Measurements from ENCODE around the gene ADAMTSL3.
"Not testable (repeated sequence)": the region's sequence is repeated elsewhere in the genome, so short reads cannot be mapped to it uniquely, and the experiment has no call there.

DNA sequence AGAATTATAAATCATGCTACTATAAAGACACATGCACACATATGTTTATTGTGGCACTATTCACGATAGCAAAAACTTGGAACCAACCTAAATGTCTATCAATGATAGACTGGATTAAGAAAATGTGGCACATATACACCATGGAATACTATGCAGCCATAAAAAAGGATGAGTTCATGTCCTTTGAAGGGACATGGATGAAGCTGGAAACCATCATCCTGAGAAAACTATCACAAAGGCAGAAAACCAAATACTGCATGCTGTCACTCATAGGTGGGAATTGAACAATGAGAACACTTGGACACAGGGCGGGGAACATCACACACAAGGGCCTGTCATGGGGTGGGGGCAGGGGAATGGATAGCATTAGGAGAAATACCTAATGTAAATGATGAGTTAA is 424.1 kb downstream of the ADAMTSL3 start:
- TF ChIP-seq, protein P1, sequence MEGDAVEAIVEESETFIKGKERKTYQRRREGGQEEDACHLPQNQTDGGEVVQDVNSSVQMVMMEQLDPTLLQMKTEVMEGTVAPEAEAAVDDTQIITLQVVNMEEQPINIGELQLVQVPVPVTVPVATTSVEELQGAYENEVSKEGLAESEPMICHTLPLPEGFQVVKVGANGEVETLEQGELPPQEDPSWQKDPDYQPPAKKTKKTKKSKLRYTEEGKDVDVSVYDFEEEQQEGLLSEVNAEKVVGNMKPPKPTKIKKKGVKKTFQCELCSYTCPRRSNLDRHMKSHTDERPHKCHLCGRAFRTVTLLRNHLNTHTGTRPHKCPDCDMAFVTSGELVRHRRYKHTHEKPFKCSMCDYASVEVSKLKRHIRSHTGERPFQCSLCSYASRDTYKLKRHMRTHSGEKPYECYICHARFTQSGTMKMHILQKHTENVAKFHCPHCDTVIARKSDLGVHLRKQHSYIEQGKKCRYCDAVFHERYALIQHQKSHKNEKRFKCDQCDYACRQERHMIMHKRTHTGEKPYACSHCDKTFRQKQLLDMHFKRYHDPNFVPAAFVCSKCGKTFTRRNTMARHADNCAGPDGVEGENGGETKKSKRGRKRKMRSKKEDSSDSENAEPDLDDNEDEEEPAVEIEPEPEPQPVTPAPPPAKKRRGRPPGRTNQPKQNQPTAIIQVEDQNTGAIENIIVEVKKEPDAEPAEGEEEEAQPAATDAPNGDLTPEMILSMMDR (IDR thresholded peaks at IDR 0.05; ENCODE audit: control extremely low read depth in 1 of 3, insufficient read depth in 1 of 3, low read depth in 1 of 3, low read length in 3 of 3), result not testable (repeated sequence)
- not testable (repeated sequence) for TF ChIP-seq CEBPB (IDR thresholded peaks at IDR 0.05; ENCODE audit: low read depth, low read length); SP2 (IDR thresholded peaks at IDR 0.05; ENCODE audit: low read length); SRF (IDR thresholded peaks at IDR 0.05; ENCODE audit: low read depth, low read length); POLR2AphosphoS5 (IDR thresholded peaks at IDR 0.05; ENCODE audit: low read depth, low read length); TAF1 (IDR thresholded peaks at IDR 0.05; ENCODE audit: low read depth, low read length)
